ENCODE results near the gene IGFLR1. TPM values are rescaled to one million over a fixed set of nuclear protein-coding genes. Genes with fewer than 3 reads are reported as not detected.
A peak's percentile ranks its signal among the peaks of the same experiment; 100 is the strongest.

Gene IGFLR1
- total and polyA plus RNA-seq, 4 experiments from 2014 or later: 93.9 to 124 (median 109) TPM

GRCh38 chr19:35748106-35749020, 6.1 kb upstream of the IGFLR1 start, which contains the start of gene LIN37:
Gene LIN37, plus strand, starts transcription at chr19:35748576. Its CDS starts 149 bp downstream, at chr19:35748725.
- peak; percentile 98 to 100 (median 99) for DNase-seq
- Mint-ChIP-seq H3K9me3 (no peaks in the 10 kb centered on the region), H3K27me3 (no peaks in the 10 kb centered on the region), H3K27ac (peak within 1 kb of the TSS; percentile 88 to 98 (median 97)), H3K4me1 (peaks cover 25 to 49% (median 39%) of the 10 kb centered on the region in 4 donors), H3K36me3 (peaks cover 0 to 28% of the 10 kb centered on the region in 2 donors), H3K4me3 (peak within 1 kb of the TSS; percentile 97 to 99 (median 98))
- ChIA-PET CTCF (ENCODE audit: partially characterized antibody) (interaction anchor here (0.7 to 2.8 kb wide), 9 partner anchors 9 to 207 kb away, joined by 3 to 11 read pairs (median 3); partner anchors contain the start of genes COX6B1, HAUS5 and HSPB6), POLR2A (ENCODE audit: partially characterized antibody) (interaction anchor here (0.7 to 4.5 kb wide), 16 partner anchors 9 to 467 kb away, joined by 3 to 30 read pairs (median 4); partner anchors contain the start of genes COX6B1, HSPB6, KMT2B and PROSER3)
- H3K27ac ChIP-seq (ENCODE audit: low read depth, low read length): peak within 1 kb of the TSS; percentile 82
- peak within 1 kb of the TSS; percentile 63 to 93 for H3K4me3 ChIP-seq (ENCODE audit: low read length in 2 of 2)
- H3K4me1 ChIP-seq (ENCODE audit: insufficient read depth, low read length): peaks cover 42% of the 10 kb centered on the region
- intact Hi-C loops (cut with micrococcal nuclease): loop anchor here (1.0 to 10.0 kb wide), 6 partner anchors 10 to 1626 kb away; partner anchors contain the start of genes ARHGAP33, PROSER3, SCGB2B2 and ZNF302
- no peaks in the 10 kb centered on the region for H3K27me3 ChIP-seq (ENCODE audit: insufficient read depth, low read length)
- no peaks in the 10 kb centered on the region for H3K9me3 ChIP-seq (ENCODE audit: control insufficient read depth in 1 of 2, low read length in 2 of 2)
- peaks cover 12% of the 10 kb centered on the region for H3K36me3 ChIP-seq (ENCODE audit: insufficient read depth, low read length)

- POLR2A ChIA-PET (ENCODE audit: partially characterized antibody): interaction anchor here (2.9 to 3.5 kb wide), 3 partner anchors 10 to 98 kb away, joined by 8 to 23 read pairs (median 11); partner anchors contain the start of genes COX6B1, HSPB6 and PROSER3
- peaks cover 32 to 63% (median 51%) of the 10 kb centered on the region in 4 donors for H3K4me1 Mint-ChIP-seq
- CTCF ChIA-PET (ENCODE audit: partially characterized antibody): no interaction called here
Observed at GRCh38 chr19:35746531-35746930, 4.3 kb upstream of the IGFLR1 start.

GRCh38 chr19:35746087-35746462, 3.8 kb upstream of the IGFLR1 start:
- H3K4me3 Mint-ChIP-seq: peak overlapping the region; percentile 95 to 99 (median 98)
- no peaks in the 10 kb centered on the region for H3K27me3 Mint-ChIP-seq
- CTCF ChIA-PET (ENCODE audit: partially characterized antibody): interaction anchor here (1.0 kb wide), 1 partner anchor 9 kb away, joined by 3 read pairs; no protein-coding TSS in a partner anchor
- H3K4me1 Mint-ChIP-seq: peaks cover 32 to 67% (median 51%) of the 10 kb centered on the region in 4 donors
- H3K9me3 ChIP-seq (ENCODE audit: control insufficient read depth in 1 of 2, low read length in 2 of 2): no peaks in the 10 kb centered on the region
- DNase-seq: no peak
- no peaks in the 10 kb centered on the region for H3K27me3 ChIP-seq (ENCODE audit: insufficient read depth, low read length)
- H3K4me1 ChIP-seq (ENCODE audit: insufficient read depth, low read length): peaks cover 63% of the 10 kb centered on the region
- H3K36me3 ChIP-seq (ENCODE audit: insufficient read depth, low read length): no peaks in the 10 kb centered on the region
- intact Hi-C loops (cut with micrococcal nuclease): loop anchor here (5.0 to 10.0 kb wide), 3 partner anchors 974 to 1629 kb away; partner anchors contain the start of genes SCGB2B2, ZNF302, ZNF527 and ZNF599
- H3K36me3 Mint-ChIP-seq: peaks cover 5 to 30% of the 10 kb centered on the region in 2 donors
- H3K4me3 ChIP-seq (ENCODE audit: low read length in 2 of 2): peak overlapping the region; percentile 87 to 91
- POLR2A ChIA-PET (ENCODE audit: partially characterized antibody): interaction anchor here (0.9 to 4.6 kb wide), 16 partner anchors 10 to 468 kb away, joined by 3 to 51 read pairs (median 4); partner anchors contain the start of genes COX6B1, HSPB6, KMT2B and POLR2I
- H3K27ac ChIP-seq (ENCODE audit: low read depth, low read length): peak overlapping the region; percentile 99
- no peaks in the 10 kb centered on the region for H3K9me3 Mint-ChIP-seq
- peak overlapping the region; percentile 98 to 100 (median 100) for H3K27ac Mint-ChIP-seq

More at GRCh38 chr19:35746531-35746930, 4.3 kb upstream of the IGFLR1 start:
- Histone ChIP-seq H3K4me3 (ENCODE audit: low read length in 2 of 2) (peak overlapping the region in 1 of 2 donors; percentile 87), H3K27me3 (ENCODE audit: insufficient read depth, low read length) (no peaks in the 10 kb centered on the region), H3K9me3 (ENCODE audit: control insufficient read depth in 1 of 2, low read length in 2 of 2) (no peaks in the 10 kb centered on the region), H3K4me1 (ENCODE audit: insufficient read depth, low read length) (peaks cover 60% of the 10 kb centered on the region), H3K36me3 (ENCODE audit: insufficient read depth, low read length) (no peaks in the 10 kb centered on the region), H3K27ac (ENCODE audit: low read depth, low read length) (peak overlapping the region; percentile 99)
- no peaks in the 10 kb centered on the region for H3K9me3 Mint-ChIP-seq
- intact Hi-C loops (cut with micrococcal nuclease): loop anchor here (5.0 to 10.0 kb wide), 3 partner anchors 974 to 1628 kb away; partner anchors contain the start of genes SCGB2B2, ZNF302, ZNF527 and ZNF599
- no peak for DNase-seq
- H3K27ac Mint-ChIP-seq: peak overlapping the region in 4 of 7 donors; percentile 46 to 99 (median 87)
- peaks cover 5 to 30% of the 10 kb centered on the region in 2 donors for H3K36me3 Mint-ChIP-seq
- H3K4me3 Mint-ChIP-seq: peak overlapping the region; percentile 95 to 99 (median 98)
- no peaks in the 10 kb centered on the region for H3K27me3 Mint-ChIP-seq

- DNase-seq: peak; percentile 97 to 99 (median 99)
- no peaks in the 10 kb centered on the region for H3K27me3 Mint-ChIP-seq
- peak within 1 kb of the TSS; percentile 87 to 91 for H3K4me3 ChIP-seq (ENCODE audit: low read length in 2 of 2)
- no peaks in the 10 kb centered on the region for H3K9me3 ChIP-seq (ENCODE audit: control insufficient read depth in 1 of 2, low read length in 2 of 2)
- no peaks in the 10 kb centered on the region for H3K9me3 Mint-ChIP-seq
- H3K36me3 ChIP-seq (ENCODE audit: insufficient read depth, low read length): no peaks in the 10 kb centered on the region
- H3K27me3 ChIP-seq (ENCODE audit: insufficient read depth, low read length): no peaks in the 10 kb centered on the region
- POLR2A ChIA-PET (ENCODE audit: partially characterized antibody): interaction anchor here (0.8 to 4.6 kb wide), 21 partner anchors 10 to 469 kb away, joined by 3 to 51 read pairs (median 4); partner anchors contain the start of genes COX6B1, HSPB6, KMT2B and POLR2I
- H3K4me3 Mint-ChIP-seq: peak within 1 kb of the TSS; percentile 95 to 99 (median 98)
- H3K4me1 Mint-ChIP-seq: peaks cover 33 to 72% (median 51%) of the 10 kb centered on the region in 4 donors
- H3K4me1 ChIP-seq (ENCODE audit: insufficient read depth, low read length): peaks cover 63% of the 10 kb centered on the region
- CTCF ChIA-PET (ENCODE audit: partially characterized antibody): interaction anchor here (0.5 to 1.0 kb wide), 2 partner anchors 8 to 213 kb away, joined by 3 read pairs; no protein-coding TSS in a partner anchor
- H3K27ac Mint-ChIP-seq: peak within 1 kb of the TSS; percentile 98 to 100 (median 100)
- intact Hi-C loops (cut with micrococcal nuclease): loop anchor here (1.0 to 10.0 kb wide), 10 partner anchors 28 to 1629 kb away; partner anchors contain the start of genes ARHGAP33, HCST, SCGB2B2 and THAP8
- peak within 1 kb of the TSS; percentile 99 for H3K27ac ChIP-seq (ENCODE audit: low read depth, low read length)
- peaks cover 5 to 32% of the 10 kb centered on the region in 2 donors for H3K36me3 Mint-ChIP-seq
Observed at GRCh38 chr19:35745328-35746086, 3.3 kb upstream of the IGFLR1 start, which contains the start of the genes PSENEN and U2AF1L4. Gene PSENEN, plus strand, starts transcription at chr19:35745651. Its CDS starts 280 bp downstream, at chr19:35745931. Gene U2AF1L4, minus strand, starts transcription at chr19:35745418. Its CDS starts 27 bp downstream, at chr19:35745391.

- Mint-ChIP-seq H3K9me3 (no peaks in the 10 kb centered on the region), H3K27me3 (no peaks in the 10 kb centered on the region), H3K4me3 (peak overlapping the region; percentile 95 to 99 (median 98)), H3K4me1 (peaks cover 32 to 77% (median 52%) of the 10 kb centered on the region in 4 donors), H3K27ac (peak overlapping the region; percentile 98 to 100 (median 100)), H3K36me3 (peaks cover 5 to 34% of the 10 kb centered on the region in 2 donors)
- H3K36me3 ChIP-seq (ENCODE audit: insufficient read depth, low read length): no peaks in the 10 kb centered on the region
- H3K27ac ChIP-seq (ENCODE audit: low read depth, low read length): peak overlapping the region; percentile 99
- H3K4me1 ChIP-seq (ENCODE audit: insufficient read depth, low read length): peaks cover 67% of the 10 kb centered on the region
- no peaks in the 10 kb centered on the region for H3K9me3 ChIP-seq (ENCODE audit: control insufficient read depth in 1 of 2, low read length in 2 of 2)
- H3K27me3 ChIP-seq (ENCODE audit: insufficient read depth, low read length): no peaks in the 10 kb centered on the region
- ChIA-PET POLR2A (ENCODE audit: partially characterized antibody) (interaction anchor here (0.7 to 4.6 kb wide), 23 partner anchors 9 to 470 kb away, joined by 3 to 51 read pairs (median 4); partner anchors contain the start of genes COX6B1, HSPB6, KMT2B and POLR2I), CTCF (ENCODE audit: partially characterized antibody) (interaction anchor here (0.5 to 1.0 kb wide), 4 partner anchors 8 to 214 kb away, joined by 3 to 5 read pairs (median 3); no protein-coding TSS in a partner anchor)
- H3K4me3 ChIP-seq (ENCODE audit: low read length in 2 of 2): peak overlapping the region; percentile 67 to 87
- DNase-seq: peak; percentile 96 to 97 (median 96)
- intact Hi-C loops (cut with micrococcal nuclease): loop anchor here (1.0 to 10.0 kb wide), 10 partner anchors 27 to 1630 kb away; partner anchors contain the start of genes ARHGAP33, HCST, SCGB2B2 and THAP8
Observed at GRCh38 chr19:35744430-35745327, 2.4 kb upstream of the IGFLR1 start.

All from CD4-positive, alpha-beta memory T cell (primary cell).